22Rv1 (cell line): ENCODE data around the gene GJC2.

Source experiments
- CTCF ChIP-seq: fragments of 450-650 bp; IDR thresholded peaks from 2 replicates; pipeline ENCODE4 v1.5.1; 2017; ENCODE audit warnings: mild to moderate bottlenecking
- ZFX ChIP-seq: fragments of 450-650 bp; IDR thresholded peaks from 2 replicates; pipeline ENCODE4 v1.6.1; 2017; ENCODE audit warnings: antibody characterized with exemption, borderline replicate concordance

DNA sequence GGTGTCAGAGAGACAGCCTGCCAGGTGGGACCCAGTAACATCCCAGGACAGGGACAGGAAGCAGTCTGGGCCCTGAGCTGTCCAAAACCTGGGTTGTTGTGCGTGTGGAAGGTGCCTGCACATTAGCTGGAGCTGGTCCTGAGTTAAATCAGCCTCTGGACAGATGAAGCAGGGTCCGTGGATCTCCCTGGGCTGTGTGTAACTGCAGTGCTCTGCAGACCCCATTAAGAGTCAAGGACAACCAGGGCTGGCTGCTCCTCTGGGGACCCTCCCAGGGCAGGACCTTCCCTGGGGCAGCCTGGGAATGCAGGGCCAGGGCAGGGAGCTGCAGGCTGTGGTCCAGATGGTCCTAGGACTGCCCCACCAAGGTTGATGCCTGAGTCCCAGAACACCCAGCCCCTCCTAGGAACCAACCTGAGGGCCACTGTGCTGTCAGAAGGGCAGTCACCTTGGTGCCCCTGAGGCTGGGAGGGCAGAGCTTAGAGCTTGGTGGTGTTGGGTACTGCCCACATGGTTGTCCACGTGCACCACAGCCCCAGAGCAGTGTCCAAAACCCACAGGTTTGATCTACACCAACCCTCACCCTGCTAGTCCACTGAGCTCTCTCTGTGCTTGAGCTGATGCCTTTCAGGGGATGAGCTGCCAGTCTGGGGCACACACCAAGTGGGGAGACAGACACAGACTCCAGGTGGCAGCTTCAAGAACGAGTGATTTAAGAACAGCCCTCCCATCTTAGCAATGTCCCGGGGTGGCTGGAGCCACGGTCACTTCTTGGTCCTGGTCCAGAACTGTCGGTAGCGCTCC lies 43.5 kb upstream of the GJC2 start:
- TF ChIP-seq CTCF (no peak), ZFX (no peak)
